CD14-positive monocyte (primary cell): ENCODE data around the gene ZNF335. TPM values are rescaled to one million over a fixed set of nuclear protein-coding genes. Genes with fewer than 3 reads are reported as not detected.

Experiments used
- DNase-seq, 3 donors: peaks; one replicate each; pipeline ENCODE4 v3.0.0-alpha.2; 2011 to 2022
- H2AFZ ChIP-seq: 2 replicates; pipeline ENCODE4 v1.6.0; 2012; ENCODE audit warnings: mild to moderate bottlenecking, low read depth, low read length, inconsistent platforms; ENCODE audit not compliant: insufficient read depth, poor library complexity, severe bottlenecking
- H3K27ac ChIP-seq, 2 donors: 1 replicate in 1 of 2; 2 replicates in 1 of 2; pipeline ENCODE4 v1.5.1; 2012 to 2013; ENCODE audit warnings: low read length in 2 of 2, control low read depth in 1 of 2, inconsistent platforms in 1 of 2, low read depth in 1 of 2, mild to moderate bottlenecking in 1 of 2
- H3K27me3 ChIP-seq, 2 donors: one replicate each; pipeline versions ENCODE4 v1.6.0 to v1.6.1; 2011 to 2013; ENCODE audit warnings: low read length in 2 of 2; ENCODE audit not compliant: control insufficient read depth in 2 of 2, insufficient read depth in 2 of 2
- H3K36me3 ChIP-seq, 2 donors: replicated peaks in 1 of 2; 1 replicate in 1 of 2; 2 replicates in 1 of 2; pipeline versions ENCODE4 v1.5.1 to v1.6.1; 2012 to 2013; ENCODE audit warnings: low read length in 2 of 2, control low read depth in 1 of 2, inconsistent platforms in 1 of 2, mild to moderate bottlenecking in 1 of 2; ENCODE audit not compliant: insufficient read depth in 2 of 2, control insufficient read depth in 1 of 2
- H3K4me1 ChIP-seq, 2 donors: 1 replicate in 1 of 2; 2 replicates in 1 of 2; pipeline versions ENCODE4 v1.5.1 to v1.6.1; 2012 to 2013; ENCODE audit warnings: low read length in 2 of 2, control low read depth in 1 of 2, inconsistent platforms in 1 of 2, mild to moderate bottlenecking in 1 of 2, moderate library complexity in 1 of 2; ENCODE audit not compliant: insufficient read depth in 2 of 2, control insufficient read depth in 1 of 2
- H3K4me2 ChIP-seq: replicated peaks from 2 replicates; pipeline ENCODE3; 2012; ENCODE audit warnings: low read length, moderate library complexity, mild to moderate bottlenecking; ENCODE audit not compliant: poor library complexity, severe bottlenecking; ENCODE audit errors: extremely low read depth
- H3K4me3 ChIP-seq, 3 experiments: fragments of 200-600 bp in 1 of 3; sonication (generic) in 1 of 3; replicated peaks in 1 of 3; 1 replicate in 2 of 3; 2 replicates in 1 of 3; pipeline ENCODE4 v1.5.1; 2011 to 2013; ENCODE audit warnings: low read length in 3 of 3, mild to moderate bottlenecking in 3 of 3, control low read depth in 2 of 3, low read depth in 2 of 3, inconsistent platforms in 1 of 3, moderate library complexity in 1 of 3
- H3K79me2 ChIP-seq: 2 replicates; pipeline ENCODE4 v1.6.0; 2012; ENCODE audit warnings: mild to moderate bottlenecking, control low read depth, inconsistent platforms, low read length, moderate library complexity; ENCODE audit not compliant: insufficient read depth
- H3K9ac ChIP-seq: 2 replicates; pipeline ENCODE4 v1.6.0; 2017; ENCODE audit warnings: low read length, mild to moderate bottlenecking; ENCODE audit not compliant: insufficient read depth, poor library complexity, severe bottlenecking
- H3K9me3 ChIP-seq, 2 donors: replicated peaks in 1 of 2; 1 replicate in 1 of 2; 2 replicates in 1 of 2; pipeline versions ENCODE4 v1.5.1 to v1.6.1; 2012 to 2013; ENCODE audit warnings: low read length in 2 of 2, control low read depth in 1 of 2; ENCODE audit not compliant: control insufficient read depth in 1 of 2, insufficient read depth in 1 of 2
- H4K20me1 ChIP-seq: 2 replicates; pipeline ENCODE4 v1.6.0; 2012; ENCODE audit warnings: mild to moderate bottlenecking, low read length, control low read depth, moderate library complexity; ENCODE audit not compliant: insufficient read depth
- H3K27ac Mint-ChIP-seq, 7 donors: one replicate each; pipeline ENCODE4 v1.8.0; 2020; ENCODE audit warnings: mild to moderate bottlenecking in 7 of 7, mixed read lengths in 7 of 7, moderate library complexity in 6 of 7, inconsistent platforms in 2 of 7
- H3K27me3 Mint-ChIP-seq, 3 donors: one replicate each; pipeline ENCODE4 v1.8.0; 2021 to 2022; ENCODE audit warnings: low read depth in 3 of 3, mild to moderate bottlenecking in 3 of 3, mixed read lengths in 3 of 3, moderate library complexity in 3 of 3, inconsistent platforms in 1 of 3
- H3K36me3 Mint-ChIP-seq, 2 donors: one replicate each; pipeline ENCODE4 v1.8.0; 2020; ENCODE audit warnings: mixed read lengths in 2 of 2, inconsistent platforms in 1 of 2, mild to moderate bottlenecking in 1 of 2
- H3K4me1 Mint-ChIP-seq: one replicate; pipeline ENCODE4 v1.8.0; 2020; ENCODE audit warnings: mild to moderate bottlenecking, mixed read lengths
- H3K4me3 Mint-ChIP-seq, 2 donors: one replicate each; pipeline ENCODE4 v1.8.0; 2020; ENCODE audit warnings: mild to moderate bottlenecking in 2 of 2, mixed read lengths in 2 of 2, moderate library complexity in 1 of 2
- H3K9me3 Mint-ChIP-seq, 7 donors: one replicate each; pipeline ENCODE4 v1.8.0; 2020 to 2022; ENCODE audit warnings: mixed read lengths in 7 of 7, mild to moderate bottlenecking in 6 of 7, moderate library complexity in 6 of 7, inconsistent platforms in 2 of 7
- WGBS: methylation state at CpG from one replicate; pipeline ENCODE4 v1.1.5; 2013; ENCODE audit warnings: missing lambda C conversion rate; ENCODE audit not compliant: insufficient coverage; 5-methylcytosine and 5-hydroxymethylcytosine counted together
- intact Hi-C, 2 donors: fragments of 100-400 bp; cut with micrococcal nuclease; formaldehyde crosslinking; loops; one replicate each; pipeline versions ENCODE4 v1.15.0 to v1.15.1; 2023
- polyA plus RNA-seq, 3 donors: library from polyadenylated mRNA; depleted of rRNA in 1 of 3; unstranded in 2 of 3; stranded (reverse) in 1 of 3; fragments of 300-500 nt in 2 of 3; fragments of >200 nt in 1 of 3; fragmentation: Illumina TruSeq in 2 of 3; gene quantifications; 1 replicate in 2 of 3; 2 replicates in 1 of 3; pipeline ENCODE4 v1.2.3, GENCODE V29; 2012 to 2021
- TF ChIP-seq, protein P1 (sequence below): fragments of 200-600 bp; IDR thresholded peaks from one replicate; pipeline ENCODE4 v1.8.0; 2022; ENCODE audit warnings: antibody characterized with exemption, mild to moderate bottlenecking

ZNF335 gene
- polyA plus RNA-seq, 3 donors, result 2.7 to 39.6 (median 3.1) TPM

- H3K27me3 Mint-ChIP-seq, result no peaks in the 10 kb centered on the region
- peaks cover 53 to 57% of the 10 kb centered on the region in 2 donors for H3K36me3 ChIP-seq
- no CpG with 5 or more reads among the region's 2 CpGs for WGBS
- H3K9me3 ChIP-seq, result no peaks in the 10 kb centered on the region
- TF ChIP-seq, protein P1, sequence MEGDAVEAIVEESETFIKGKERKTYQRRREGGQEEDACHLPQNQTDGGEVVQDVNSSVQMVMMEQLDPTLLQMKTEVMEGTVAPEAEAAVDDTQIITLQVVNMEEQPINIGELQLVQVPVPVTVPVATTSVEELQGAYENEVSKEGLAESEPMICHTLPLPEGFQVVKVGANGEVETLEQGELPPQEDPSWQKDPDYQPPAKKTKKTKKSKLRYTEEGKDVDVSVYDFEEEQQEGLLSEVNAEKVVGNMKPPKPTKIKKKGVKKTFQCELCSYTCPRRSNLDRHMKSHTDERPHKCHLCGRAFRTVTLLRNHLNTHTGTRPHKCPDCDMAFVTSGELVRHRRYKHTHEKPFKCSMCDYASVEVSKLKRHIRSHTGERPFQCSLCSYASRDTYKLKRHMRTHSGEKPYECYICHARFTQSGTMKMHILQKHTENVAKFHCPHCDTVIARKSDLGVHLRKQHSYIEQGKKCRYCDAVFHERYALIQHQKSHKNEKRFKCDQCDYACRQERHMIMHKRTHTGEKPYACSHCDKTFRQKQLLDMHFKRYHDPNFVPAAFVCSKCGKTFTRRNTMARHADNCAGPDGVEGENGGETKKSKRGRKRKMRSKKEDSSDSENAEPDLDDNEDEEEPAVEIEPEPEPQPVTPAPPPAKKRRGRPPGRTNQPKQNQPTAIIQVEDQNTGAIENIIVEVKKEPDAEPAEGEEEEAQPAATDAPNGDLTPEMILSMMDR, result no peak
- H3K27ac ChIP-seq, result no peak overlapping the region
- peak overlapping the region in 2 of 7 donors; percentile 58 to 75 for H3K27ac Mint-ChIP-seq
- H3K9ac ChIP-seq, result no peak overlapping the region
- H3K4me1 Mint-ChIP-seq, result peaks cover 15% of the 10 kb centered on the region
- H3K36me3 Mint-ChIP-seq, result peaks cover 40 to 65% of the 10 kb centered on the region in 2 donors
- intact Hi-C loops, result loop anchor here (10.0 kb wide), 2 partner anchors 123 to 133 kb away; partner anchors contain the start of gene UBE2C (in 1 of the 2)
- peaks cover 54% of the 10 kb centered on the region for H3K79me2 ChIP-seq
- no peak for DNase-seq
- no peaks in the 10 kb centered on the region for H3K27me3 ChIP-seq
- peaks cover 0 to 2% (median 0%) of the 10 kb centered on the region in 7 donors for H3K9me3 Mint-ChIP-seq
- peaks cover 16 to 21% of the 10 kb centered on the region in 2 donors for H3K4me1 ChIP-seq
- no peak overlapping the region for H2AFZ ChIP-seq
- no peak overlapping the region for H3K4me2 ChIP-seq
- H4K20me1 ChIP-seq, result peaks cover 36% of the 10 kb centered on the region
- H3K4me3 ChIP-seq, result no peak overlapping the region
- H3K4me3 Mint-ChIP-seq, result no peak overlapping the region
Observed at GRCh38 chr20:45937765-45938164, 34.2 kb downstream of the ZNF335 start.

DNA sequence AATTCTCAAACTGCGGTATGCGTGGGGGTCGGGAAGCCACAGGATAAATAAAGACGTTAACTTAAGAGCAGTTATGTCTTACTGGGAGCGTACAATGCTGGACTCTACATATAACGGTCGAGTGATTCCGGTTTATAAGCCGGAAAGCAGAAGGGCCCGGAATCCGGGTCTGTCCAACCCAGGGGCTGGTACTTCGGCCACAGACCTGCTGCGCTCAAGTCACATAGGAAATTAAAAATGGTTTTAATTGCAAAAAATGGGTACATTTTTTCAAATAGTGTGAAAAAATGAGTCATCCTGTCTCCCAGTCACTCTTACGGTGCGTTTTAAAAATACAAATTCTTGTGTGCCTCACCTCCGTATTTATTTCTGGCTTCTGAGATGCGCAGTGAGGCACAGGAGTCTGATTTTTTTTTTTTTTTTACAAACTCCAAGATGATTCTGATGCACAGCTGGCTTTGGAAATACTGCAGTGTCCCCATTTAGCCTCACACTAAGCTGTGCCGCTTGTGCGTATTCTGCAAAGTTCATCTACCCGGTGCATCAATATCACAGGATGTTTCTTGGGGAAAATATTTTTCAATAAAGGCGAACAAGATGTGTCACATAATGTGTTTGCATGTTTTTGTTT, 36.5 kb downstream of the ZNF335 start:
- no peak for DNase-seq
- peaks cover 57% of the 10 kb centered on the region for H3K79me2 ChIP-seq
- Mint-ChIP-seq H3K9me3 (peaks cover 0 to 2% (median 0%) of the 10 kb centered on the region in 7 donors), H3K36me3 (peaks cover 33 to 48% of the 10 kb centered on the region in 2 donors), H3K27ac (peak overlapping the region; percentile 91 to 98 (median 96)), H3K4me1 (peaks cover 15% of the 10 kb centered on the region), H3K27me3 (no peaks in the 10 kb centered on the region), H3K4me3 (peak overlapping the region; percentile 93 to 98)
- H3K27ac ChIP-seq, result peak overlapping the region; percentile 95
- H3K4me3 ChIP-seq, result peak overlapping the region; percentile 98 to 100 (median 98)
- no peaks in the 10 kb centered on the region for H3K9me3 ChIP-seq
- no peaks in the 10 kb centered on the region for H3K27me3 ChIP-seq
- H3K4me1 ChIP-seq, result peaks cover 16 to 21% of the 10 kb centered on the region in 2 donors
- H2AFZ ChIP-seq, result peak overlapping the region; percentile 81
- peak overlapping the region; percentile 96 for H3K4me2 ChIP-seq
- WGBS, result 5% methylated on average over 13 of the region's 21 CpGs
- peaks cover 35 to 38% of the 10 kb centered on the region in 2 donors for H3K36me3 ChIP-seq
- TF ChIP-seq, protein P1, result no peak
- H3K9ac ChIP-seq, result peak overlapping the region; percentile 99
- H4K20me1 ChIP-seq, result peaks cover 36% of the 10 kb centered on the region
- intact Hi-C loops, result loop anchor here (2.0 to 10.0 kb wide), 5 partner anchors 25 to 131 kb away; partner anchors contain the start of genes CTSA (in 1 of the 2), NEURL2 (in 1 of the 2), UBE2C (in 1 of the 2) and ZNF335 (in 1 of the 2)
